Neural cell (in vitro differentiated cells): ENCODE results near the gene CCNE1. TPM values are rescaled to one million over a fixed set of nuclear protein-coding genes. Genes with fewer than 3 reads are reported as not detected.

Source experiments
- H2AFZ ChIP-seq: fragments of 200-600, 300-800 bp; sonication (generic), shearing (Covaris generic); 2 replicates; pipeline ENCODE4 v1.6.0; 2014; ENCODE audit warnings: low read depth, mild to moderate bottlenecking, antibody characterized with exemption, low read length, moderate library complexity
- H3F3A ChIP-seq: fragments of 200-600 bp; shearing (Covaris generic); 2 replicates; pipeline ENCODE4 v1.6.1; 2016; ENCODE audit warnings: mild to moderate bottlenecking, moderate library complexity, mixed read lengths, antibody characterized with exemption, low read length; ENCODE audit not compliant: insufficient read depth, poor library complexity, severe bottlenecking
- H3K27ac ChIP-seq: fragments of 200-600, 300-800 bp; sonication (generic), shearing (Covaris generic); 2 replicates; pipeline ENCODE4 v1.5.1; 2014; ENCODE audit warnings: mild to moderate bottlenecking, low read length, moderate library complexity
- H3K27me3 ChIP-seq: fragments of 300-800, 200-600 bp; sonication (generic), shearing (Covaris generic); 2 replicates; pipeline ENCODE4 v1.6.0; 2014; ENCODE audit warnings: mild to moderate bottlenecking, low read depth, low read length, moderate library complexity; ENCODE audit not compliant: insufficient read depth
- H3K36me3 ChIP-seq: fragments of 300-800, 200-600 bp; sonication (generic), shearing (Covaris generic); 2 replicates; pipeline ENCODE4 v1.5.1; 2014; ENCODE audit warnings: mild to moderate bottlenecking, antibody characterized with exemption, low read length, moderate library complexity; ENCODE audit not compliant: insufficient read depth
- H3K4me2 ChIP-seq: fragments of 300-800, 200-600 bp; sonication (generic), shearing (Covaris generic); 2 replicates; pipeline ENCODE4 v1.6.0; 2014; ENCODE audit warnings: mild to moderate bottlenecking, low read length
- H3K4me3 ChIP-seq: fragments of 300-800, 200-600 bp; sonication (generic), shearing (Covaris generic); 2 replicates; pipeline ENCODE4 v1.5.1; 2014; ENCODE audit warnings: mild to moderate bottlenecking, low read length, moderate library complexity
- H3K79me2 ChIP-seq: fragments of 200-600 bp; shearing (Covaris generic); replicated peaks from 2 replicates; pipeline ENCODE4 v1.6.0; 2014; ENCODE audit warnings: mild to moderate bottlenecking, low read length, moderate library complexity; ENCODE audit not compliant: insufficient read depth
- H3K9ac ChIP-seq: fragments of 300-800, 200-600 bp; sonication (generic), shearing (Covaris generic); 2 replicates; pipeline ENCODE4 v1.6.1; 2016; ENCODE audit warnings: mild to moderate bottlenecking, low read length, mixed read lengths
- H3K9me2 ChIP-seq: fragments of 200-600 bp; shearing (Covaris generic); 2 replicates; pipeline ENCODE4 v1.6.1; 2016; ENCODE audit warnings: mild to moderate bottlenecking, low read length, mixed read lengths; ENCODE audit not compliant: insufficient read depth
- H3K9me3 ChIP-seq: fragments of 200-600, 300-800 bp; sonication (generic), shearing (Covaris generic); 2 replicates; pipeline ENCODE4 v1.6.1; 2016; ENCODE audit warnings: mild to moderate bottlenecking, mixed run types, low read length, moderate library complexity, mixed read lengths
- H4K20me1 ChIP-seq: fragments of 200-600 bp; shearing (Covaris generic); 2 replicates; pipeline ENCODE4 v1.6.1; 2016; ENCODE audit warnings: mild to moderate bottlenecking, mixed run types; ENCODE audit not compliant: insufficient read depth
- CTCF ChIP-seq: fragments of 450-650 bp; IDR thresholded peaks from 2 replicates; pipeline ENCODE4 v1.5.1; 2014; ENCODE audit warnings: antibody characterized with exemption, mild to moderate bottlenecking, moderate library complexity; ENCODE audit not compliant: poor library complexity, severe bottlenecking
- EP300 ChIP-seq: fragments of 450-650 bp; conservative IDR thresholded peaks from 2 replicates; pipeline ENCODE4 v1.6.1; 2014; ENCODE audit warnings: antibody characterized with exemption, mild to moderate bottlenecking, moderate library complexity; ENCODE audit not compliant: poor library complexity, severe bottlenecking
- EZH2 ChIP-seq: fragments of 200-600, 300-800 bp; shearing (Covaris generic), sonication (generic); IDR thresholded peaks from 2 replicates; pipeline ENCODE4 v1.6.1; 2014; ENCODE audit warnings: antibody characterized with exemption, low read length, borderline replicate concordance, mild to moderate bottlenecking; ENCODE audit not compliant: insufficient read depth, poor library complexity, severe bottlenecking
- MXI1 ChIP-seq: fragments of 450-650 bp; conservative IDR thresholded peaks from 2 replicates; pipeline ENCODE4 v1.6.1; 2014; ENCODE audit warnings: antibody characterized with exemption, mild to moderate bottlenecking; ENCODE audit not compliant: poor library complexity, severe bottlenecking
- POLR2AphosphoS5 ChIP-seq: IDR thresholded peaks from 2 replicates; pipeline ENCODE4 v1.6.1; 2012
- RAD21 ChIP-seq: fragments of 450-650 bp; conservative IDR thresholded peaks from 2 replicates; pipeline ENCODE4 v1.6.1; 2014; ENCODE audit warnings: antibody characterized with exemption, mild to moderate bottlenecking, moderate library complexity
- REST ChIP-seq: IDR thresholded peaks from 2 replicates; pipeline ENCODE4 v1.6.1; 2012; ENCODE audit warnings: borderline replicate concordance
- SMC3 ChIP-seq: fragments of 450-650 bp; conservative IDR thresholded peaks from 2 replicates; pipeline ENCODE4 v1.6.1; 2014; ENCODE audit warnings: antibody characterized with exemption, mild to moderate bottlenecking, moderate library complexity; ENCODE audit not compliant: poor library complexity
- TAF1 ChIP-seq: IDR thresholded peaks from 2 replicates; pipeline ENCODE4 v1.6.1; 2012; ENCODE audit warnings: low read depth
- polyA plus RNA-seq: library from polyadenylated mRNA; depleted of rRNA; stranded (reverse); fragments of >200 nt; gene quantifications from 2 replicates; pipeline ENCODE4 v1.2.3, GENCODE V29; 2014

Gene CCNE1
- polyA plus RNA-seq, 1 donor from 2014 or later = 4.1 TPM

DNA sequence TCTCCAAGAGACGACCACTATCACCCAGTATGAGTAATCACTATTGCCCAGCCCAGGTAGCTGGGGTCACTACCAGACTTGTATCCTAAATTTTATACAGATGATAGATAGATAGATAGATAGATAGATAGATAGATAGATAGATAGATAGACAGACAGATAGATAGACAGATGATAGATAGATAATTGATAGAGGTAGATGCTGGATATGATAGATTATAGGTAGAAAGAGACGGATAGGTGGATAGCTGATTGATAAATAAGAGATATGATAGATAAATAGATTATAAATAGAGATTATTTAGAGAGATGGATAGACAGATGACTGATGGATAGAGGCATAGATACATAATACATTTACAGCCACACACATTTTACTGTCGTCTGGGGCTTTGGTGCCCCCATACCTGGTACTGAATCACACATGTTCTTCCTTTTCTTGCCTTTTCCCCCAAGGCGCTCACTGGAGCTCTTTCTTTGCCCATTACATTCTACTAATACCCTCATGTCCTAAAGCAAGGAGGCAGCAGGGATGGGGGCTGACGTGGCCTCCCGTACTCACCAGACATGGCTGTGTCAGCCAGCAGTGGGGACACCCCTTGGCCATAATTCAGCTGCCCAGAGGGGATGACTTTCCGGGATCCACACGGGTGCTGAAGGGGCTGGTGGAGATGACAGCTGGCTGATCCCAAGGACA is 44.6 kb upstream of the CCNE1 start:
- Histone ChIP-seq H4K20me1 (no peaks in the 10 kb centered on the region), H3K36me3 (no peaks in the 10 kb centered on the region), H3K27ac (no peak overlapping the region), H3K4me2 (no peak overlapping the region), H3K79me2 (no peaks in the 10 kb centered on the region), H3K9ac (no peak overlapping the region), H3F3A (no peaks in the 10 kb centered on the region), H3K27me3 (no peaks in the 10 kb centered on the region), H3K4me3 (no peak overlapping the region), H3K9me3 (no peaks in the 10 kb centered on the region), H3K9me2 (no peaks in the 10 kb centered on the region), H2AFZ (no peak overlapping the region)
- TF ChIP-seq TAF1 (no peak), REST (no peak), MXI1 (no peak), POLR2AphosphoS5 (no peak), EZH2 (no peak), EP300 (no peak), RAD21 (no peak), SMC3 (no peak), CTCF (no peak)

DNA sequence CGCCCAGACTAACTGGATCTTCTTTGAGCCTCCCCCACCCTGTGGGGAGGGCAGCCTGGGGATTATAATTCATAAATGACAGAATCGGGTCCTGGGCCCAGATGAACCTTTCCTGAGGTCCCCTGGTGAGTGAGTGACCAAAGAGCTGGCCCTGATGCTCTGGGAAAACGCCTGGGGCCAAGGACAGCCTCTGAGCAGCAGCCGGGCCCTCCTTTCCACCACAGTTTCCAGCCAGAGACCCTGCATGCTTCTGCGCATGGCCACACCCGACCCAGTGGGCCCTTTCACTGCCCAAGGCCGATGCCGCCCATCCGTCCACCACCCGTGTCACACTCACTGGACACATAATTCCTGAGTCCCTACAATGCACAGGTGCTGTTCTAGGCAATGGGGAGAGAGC is 43.6 kb upstream of the CCNE1 start:
- Histone ChIP-seq H3K4me2 (no peak overlapping the region), H3K27ac (no peak overlapping the region), H3K27me3 (no peaks in the 10 kb centered on the region), H3K79me2 (no peaks in the 10 kb centered on the region), H3F3A (no peaks in the 10 kb centered on the region), H2AFZ (no peak overlapping the region), H3K36me3 (no peaks in the 10 kb centered on the region), H3K9ac (no peak overlapping the region), H3K9me3 (no peaks in the 10 kb centered on the region), H3K4me3 (no peak overlapping the region), H3K9me2 (no peaks in the 10 kb centered on the region), H4K20me1 (no peaks in the 10 kb centered on the region)
- TF ChIP-seq CTCF = no peak
- no peak for TF ChIP-seq RAD21
- no peak for TF ChIP-seq POLR2AphosphoS5
- TF ChIP-seq REST = no peak
- no peak for TF ChIP-seq EP300
- TF ChIP-seq MXI1 = no peak
